Right ventricle myocardium superior (tissue), 1 donor: ENCODE results near the gene DENND4A. TPM values are rescaled to one million over a fixed set of nuclear protein-coding genes. Genes with fewer than 3 reads are reported as not detected.
"Not testable (repeated sequence)": the region's sequence is repeated elsewhere in the genome, so short reads cannot be mapped to it uniquely, and the experiment has no call there.

Experiments used
- ATAC-seq: fragments of 200-7000 bp; cut with Tn5 transposase; one replicate; pipeline ENCODE4 v1.9.1; 2020; ENCODE audit warnings: mild to moderate bottlenecking; ENCODE audit not compliant: poor library complexity
- DNase-seq: peaks from one replicate; pipeline ENCODE4 v3.0.0-alpha.2; 2020
- intact Hi-C: fragments of 100-400 bp; cut with DNase I; formaldehyde crosslinking; loops from one replicate; pipeline ENCODE4 v1.11.2; 2022
- total RNA-seq: library from RNA; stranded (reverse); fragmentation: NEBNext Ultra II Directional; extraction: Animal tissue kit (Norgen Biotek cat#: 25700); gene quantifications from one replicate; pipeline ENCODE4 v1.2.1, GENCODE V29; 2021
- donor health status: DM: no; HTN: yes; CAD: no; lungs with severe emphysema.

Gene DENND4A
- total RNA-seq, 1 donor from 2014 or later = 11.8 TPM

DNA sequence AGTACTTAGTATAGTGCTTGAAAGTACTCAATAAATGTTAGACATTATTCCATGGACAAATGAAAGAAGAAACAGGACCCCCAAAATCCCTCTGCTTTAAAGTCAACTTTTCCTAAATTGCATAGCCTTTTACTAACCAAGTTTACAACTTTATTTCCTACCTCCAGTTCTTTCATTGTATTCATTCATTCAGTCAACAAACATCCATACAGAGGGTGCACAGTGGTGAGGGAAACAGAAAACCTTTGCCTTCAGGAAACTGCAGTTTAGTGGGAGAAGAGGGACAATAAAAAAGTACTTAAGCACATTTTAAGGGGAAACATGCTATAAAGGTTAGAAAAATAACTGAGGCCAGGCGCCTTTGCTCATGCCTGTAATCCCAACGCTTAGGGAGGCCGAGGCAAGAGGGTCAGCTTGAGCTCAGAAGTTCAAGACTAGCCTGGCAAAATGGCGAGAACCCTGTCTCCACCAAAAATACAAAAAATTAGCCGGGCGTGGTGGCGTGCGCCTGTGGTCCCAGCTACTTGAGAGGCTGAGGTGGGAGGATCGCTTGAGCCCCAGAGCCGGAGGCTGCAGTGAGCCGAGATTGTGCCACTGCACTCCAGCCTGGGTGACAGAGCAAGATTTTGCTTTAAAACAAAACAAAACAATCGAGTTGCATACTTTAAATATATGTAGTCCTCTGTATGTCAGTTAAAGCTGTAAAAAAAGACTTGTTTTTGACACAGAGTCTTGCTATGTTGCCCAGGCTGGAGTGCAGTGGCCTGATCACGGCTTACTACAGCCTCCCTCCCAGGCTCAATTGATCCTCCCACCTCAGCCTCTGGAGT is 1.1 kb upstream of the DENND4A start:
- intact Hi-C loops = no loop called here
- no peak for ATAC-seq
- DNase-seq = no peak

DNA sequence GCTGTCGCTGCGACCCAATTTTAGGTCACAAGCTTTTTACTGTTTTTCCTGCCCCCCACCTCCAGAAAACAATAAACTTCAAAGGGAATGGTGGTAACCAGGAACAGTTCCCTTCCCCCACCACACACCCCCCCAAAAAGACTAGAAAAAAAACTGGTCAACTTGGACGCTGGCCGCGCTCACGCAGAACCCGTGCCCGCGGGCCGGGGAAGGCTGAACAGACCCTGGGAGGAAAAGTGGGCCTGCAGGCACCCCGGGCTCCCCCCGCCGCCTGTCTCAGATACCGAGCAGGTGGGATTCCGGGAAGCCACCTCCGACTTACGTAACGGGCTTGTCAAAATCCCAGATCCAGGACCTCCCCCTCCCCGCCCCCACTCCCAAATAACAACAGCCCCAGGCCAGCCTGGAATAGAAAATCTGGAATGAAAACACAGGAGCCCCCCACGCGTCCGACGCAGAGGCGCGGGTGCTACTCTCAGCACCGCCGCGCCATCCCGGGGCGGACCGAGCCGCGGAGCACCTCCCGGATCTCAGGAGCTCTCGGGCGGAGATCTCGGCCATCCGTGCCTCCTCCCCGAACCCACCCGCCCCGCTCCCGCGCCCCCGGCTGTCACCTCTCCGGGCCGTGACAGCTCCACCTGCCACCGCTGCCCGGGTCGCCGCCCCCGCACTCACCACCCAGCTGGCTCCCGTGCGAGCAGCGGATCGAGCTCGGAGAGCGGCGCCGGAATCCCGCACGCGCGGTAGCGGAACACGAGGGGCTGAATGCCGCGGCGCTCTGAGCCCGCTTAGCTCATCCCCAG is 557 bp downstream of the DENND4A start:
- DNase-seq (peak; percentile 71), ATAC-seq (peak; percentile 63)
- intact Hi-C loops = no loop called here

DNA sequence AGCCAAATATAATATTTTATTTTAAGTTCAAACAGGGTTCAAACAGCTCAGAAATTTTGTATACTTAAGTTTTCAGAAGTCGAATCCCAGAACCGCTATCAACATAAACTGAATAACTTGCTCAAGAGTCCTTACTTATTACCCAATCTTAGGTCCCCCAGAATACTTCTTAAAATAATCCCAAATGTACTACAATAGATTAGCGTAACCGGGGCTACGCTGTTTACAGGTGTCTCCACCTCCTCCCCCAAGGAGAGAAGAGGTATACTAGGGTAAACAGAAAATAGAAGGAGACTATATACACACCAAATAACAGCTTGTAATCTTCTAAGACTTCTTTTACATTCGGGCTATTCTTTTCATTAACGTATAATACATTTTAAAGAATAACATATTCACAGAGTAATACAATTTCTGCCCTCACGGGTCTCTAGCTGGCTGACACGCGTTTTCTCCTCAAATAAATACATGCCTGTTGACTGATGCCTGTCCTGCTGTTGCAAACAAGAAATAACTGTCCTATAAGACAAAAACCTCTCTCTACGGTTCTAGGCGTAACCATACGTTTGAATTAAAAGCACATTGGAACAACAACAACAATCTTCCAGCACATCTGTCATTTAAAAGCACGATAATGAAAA is 1.3 kb downstream of the DENND4A start:
- intact Hi-C loops = no loop called here
- DNase-seq (no peak), ATAC-seq (no peak)

DNA sequence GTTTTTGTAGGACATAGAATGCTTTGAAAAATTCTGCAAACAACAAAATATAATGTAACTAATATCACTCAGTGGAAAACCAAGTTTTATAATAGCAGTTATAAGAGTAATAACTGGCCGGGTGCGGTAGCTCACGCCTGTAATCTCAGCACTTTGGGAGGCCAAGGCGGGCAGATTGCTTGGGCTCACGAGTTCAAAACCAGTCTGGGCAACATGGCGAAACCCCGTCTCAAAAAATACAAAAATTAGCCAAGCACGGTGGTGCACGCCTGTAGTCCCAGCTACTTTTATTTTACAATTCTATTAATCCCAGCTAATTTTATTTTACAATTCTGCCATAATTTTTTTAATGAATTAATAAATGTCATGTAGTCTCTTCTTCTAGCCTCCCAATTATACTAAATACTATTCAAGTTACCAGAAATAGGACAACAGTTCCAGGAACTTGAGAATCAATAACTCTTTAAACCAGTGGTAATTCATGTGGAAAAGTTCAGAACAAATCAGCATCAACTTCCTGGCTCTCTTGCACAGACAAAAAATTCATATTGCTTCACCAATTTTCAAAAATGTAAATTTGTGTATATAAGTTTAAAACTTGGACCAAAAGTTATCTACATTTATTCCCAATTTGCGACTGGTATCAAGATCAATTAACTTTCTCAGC is 2.2 kb downstream of the DENND4A start:
- DNase-seq (no peak), ATAC-seq (no peak)
- intact Hi-C loops = no loop called here

DNA sequence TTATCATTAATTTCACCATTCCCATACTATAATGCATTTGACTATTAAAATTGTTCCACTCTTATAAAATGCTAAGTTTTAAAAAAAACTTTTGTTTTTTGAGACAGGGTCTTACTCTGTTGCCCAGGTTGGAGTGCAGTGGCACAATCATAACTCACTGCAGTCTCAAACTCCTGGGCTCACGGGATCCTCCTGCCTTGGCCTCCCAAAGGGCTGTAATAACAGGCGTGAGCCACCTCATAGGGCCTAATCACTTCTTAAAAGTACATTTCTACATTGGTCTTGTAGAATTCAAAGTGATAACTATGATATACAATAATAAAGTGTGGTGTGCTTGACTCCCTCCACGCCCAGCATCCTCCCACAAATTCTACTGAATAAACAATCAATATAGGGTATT is 3.0 kb downstream of the DENND4A start:
- intact Hi-C loops = no loop called here
- no peak for DNase-seq
- ATAC-seq = no peak

DNA sequence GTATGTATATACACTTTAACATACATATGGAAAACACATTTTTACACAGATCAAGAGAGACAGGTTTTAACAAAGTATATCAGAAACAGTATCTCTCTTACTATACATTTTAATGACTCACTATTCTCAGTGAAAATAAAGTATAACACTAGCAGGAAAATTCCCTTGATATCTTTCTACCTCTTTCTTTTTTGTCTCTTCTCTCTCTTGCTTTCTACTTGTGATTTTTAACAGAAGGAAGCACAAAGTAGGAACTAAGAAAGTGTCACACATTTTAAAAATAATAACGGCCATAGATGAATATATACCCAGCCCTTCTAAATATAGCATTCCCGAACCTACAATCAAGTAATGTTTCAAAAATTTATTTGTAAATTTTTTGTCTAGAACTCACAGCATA is 4.8 kb downstream of the DENND4A start:
- DNase-seq = no peak
- intact Hi-C loops = no loop called here
- ATAC-seq = no peak

DNA sequence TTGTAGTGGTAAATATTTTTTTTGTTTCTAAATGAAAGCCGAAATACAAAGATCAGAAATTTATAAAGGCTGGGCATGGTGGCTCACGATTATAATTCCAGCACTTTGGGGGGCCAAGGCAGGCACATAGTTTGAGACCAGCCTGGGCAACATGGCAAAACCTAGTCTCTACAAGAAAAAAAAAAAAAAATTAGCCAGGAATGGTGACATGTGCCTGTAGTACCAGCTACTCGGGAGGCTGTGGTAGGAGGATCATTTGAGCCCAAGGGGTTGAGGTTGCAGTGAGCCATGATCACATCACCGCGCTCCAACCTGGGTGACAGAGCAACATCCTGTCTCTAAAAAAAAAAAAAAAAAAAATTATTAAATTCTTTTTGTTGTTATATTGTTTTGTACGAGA is 6.9 kb downstream of the DENND4A start:
- intact Hi-C loops = no loop called here
- ATAC-seq (no peak), DNase-seq (no peak)

- intact Hi-C loops = no loop called here
- no peak for DNase-seq
- no peak for ATAC-seq
Observed at GRCh38 chr15:65783872-65784271, 8.2 kb downstream of the DENND4A start.

DNA sequence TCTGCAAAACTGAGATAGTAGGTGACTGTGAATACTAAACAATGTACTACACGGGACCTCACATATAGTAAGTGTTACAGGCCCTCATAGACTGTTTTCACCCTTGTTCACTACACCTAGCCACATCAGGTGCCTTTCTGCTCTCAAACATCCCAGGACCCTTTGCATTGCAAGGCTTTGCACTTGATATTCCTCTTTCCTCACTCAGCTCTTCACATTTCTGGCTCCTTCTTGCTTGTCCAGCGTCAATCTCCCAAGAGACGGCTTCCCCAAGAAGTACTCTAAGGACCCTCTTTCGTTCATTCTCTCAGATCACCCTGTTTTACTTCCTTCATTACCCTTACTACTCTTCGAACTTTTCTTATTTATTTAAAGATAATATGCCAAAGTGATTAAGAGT is 10.0 kb downstream of the DENND4A start:
- ATAC-seq (no peak), DNase-seq (no peak)
- intact Hi-C loops = no loop called here

GRCh38 chr15:65778701-65779100 is 13.4 kb downstream of the DENND4A start:
- DNase-seq, intact Hi-C loops, ATAC-seq: not testable (repeated sequence)

- intact Hi-C loops = no loop called here
- DNase-seq = no peak
- ATAC-seq = no peak
Observed at GRCh38 chr15:65778269-65778668, 13.8 kb downstream of the DENND4A start.

GRCh38 chr15:65777843-65778242 is 14.2 kb downstream of the DENND4A start:
- DNase-seq = no peak
- no peak for ATAC-seq
- intact Hi-C loops = no loop called here

GRCh38 chr15:65777053-65777452 is 15.0 kb downstream of the DENND4A start:
- intact Hi-C loops = no loop called here
- no peak for DNase-seq
- peak; percentile 29 for ATAC-seq

GRCh38 chr15:65773386-65774111 is 18.5 kb downstream of the DENND4A start:
- intact Hi-C loops = no loop called here
- DNase-seq (no peak), ATAC-seq (no peak)

DNA sequence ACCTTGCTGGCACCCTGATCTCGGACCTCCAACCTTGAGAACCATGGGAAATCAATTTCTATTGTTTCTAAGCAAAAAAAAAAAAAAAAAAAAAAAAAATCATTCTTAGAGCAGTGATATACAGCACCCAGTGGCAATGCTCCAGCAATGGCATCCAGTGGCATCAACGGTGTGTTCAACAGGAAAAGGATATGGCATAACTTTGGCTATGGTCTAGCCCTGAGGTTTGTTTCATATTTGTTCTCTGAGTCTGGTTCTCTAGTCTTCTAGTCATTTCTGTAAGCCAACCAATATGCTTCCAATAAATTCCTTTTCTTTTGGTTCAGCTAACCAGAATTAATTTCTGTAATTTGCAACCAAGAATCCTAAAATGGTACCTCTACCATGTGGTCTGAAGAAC is 19.2 kb downstream of the DENND4A start:
- intact Hi-C loops = no loop called here
- DNase-seq (no peak), ATAC-seq (no peak)

GRCh38 chr15:65771870-65772269 is 20.2 kb downstream of the DENND4A start:
- intact Hi-C loops = no loop called here
- ATAC-seq (no peak), DNase-seq (no peak)

- no peak for DNase-seq
Observed at GRCh38 chr15:65769482-65769881, 22.6 kb downstream of the DENND4A start.

GRCh38 chr15:65767895-65768294 is 24.2 kb downstream of the DENND4A start:
- no peak for DNase-seq
- no peak for ATAC-seq
- intact Hi-C loops = no loop called here

More at GRCh38 chr15:65769482-65769881, 22.6 kb downstream of the DENND4A start:
- no peak for ATAC-seq
- intact Hi-C loops = no loop called here

GRCh38 chr15:65767264-65767595 is 24.9 kb downstream of the DENND4A start:
- DNase-seq (no peak), ATAC-seq (no peak)

More at GRCh38 chr15:65767264-65767595, 24.9 kb downstream of the DENND4A start:
- intact Hi-C loops = no loop called here
